Stimulated activated memory B cell treated with anti-CD40 and anti-IgM and Interleukin-4, amounts not matched to agents 10 μg/mL and 1 μg/mL and 100 μg/mL, for 72 hours (primary cell): ENCODE data around the gene SMIM32.

Experiments used
- ATAC-seq: fragments of 150-1000 bp; cut with Tn5 transposase; 2 replicates; pipeline ENCODE4 v1.10.0; 2021
- H3K27ac Mint-ChIP-seq: one replicate; pipeline ENCODE4 v1.8.0; 2022; ENCODE audit warnings: mild to moderate bottlenecking, mixed read lengths
- H3K27me3 Mint-ChIP-seq: one replicate; pipeline ENCODE4 v1.8.0; 2022; ENCODE audit warnings: mixed read lengths
- H3K36me3 Mint-ChIP-seq: one replicate; pipeline ENCODE4 v1.8.0; 2022; ENCODE audit warnings: mixed read lengths
- H3K4me1 Mint-ChIP-seq: one replicate; pipeline ENCODE4 v1.8.0; 2022; ENCODE audit warnings: mixed read lengths
- H3K4me3 Mint-ChIP-seq: one replicate; pipeline ENCODE4 v1.8.0; 2022; ENCODE audit warnings: mild to moderate bottlenecking, moderate library complexity, mixed read lengths
- H3K9me3 Mint-ChIP-seq: one replicate; pipeline ENCODE4 v1.8.0; 2022; ENCODE audit warnings: mixed read lengths

SMIM32 gene

GRCh38 chr5:136174021-136174659, 18.8 kb downstream of the SMIM32 start:
- H3K36me3 Mint-ChIP-seq = peaks cover 65% of the 10 kb centered on the region
- ATAC-seq = no peak
- no peaks in the 10 kb centered on the region for H3K9me3 Mint-ChIP-seq
- no peaks in the 10 kb centered on the region for H3K4me1 Mint-ChIP-seq
- H3K4me3 Mint-ChIP-seq = no peak overlapping the region
- no peaks in the 10 kb centered on the region for H3K27me3 Mint-ChIP-seq
- no peak overlapping the region for H3K27ac Mint-ChIP-seq

GRCh38 chr5:136169218-136169617, 23.7 kb downstream of the SMIM32 start:
- Mint-ChIP-seq H3K9me3 (no peaks in the 10 kb centered on the region), H3K4me3 (no peak overlapping the region), H3K27ac (no peak overlapping the region), H3K36me3 (peaks cover 71% of the 10 kb centered on the region), H3K27me3 (no peaks in the 10 kb centered on the region), H3K4me1 (peaks cover 11% of the 10 kb centered on the region)
- no peak for ATAC-seq

GRCh38 chr5:136166909-136167308, 26.1 kb downstream of the SMIM32 start:
- Mint-ChIP-seq H3K27me3 (no peaks in the 10 kb centered on the region), H3K27ac (peak overlapping the region; percentile 60), H3K36me3 (peaks cover 61% of the 10 kb centered on the region), H3K4me3 (no peak overlapping the region), H3K4me1 (peaks cover 17% of the 10 kb centered on the region), H3K9me3 (no peaks in the 10 kb centered on the region)
- ATAC-seq = peak; percentile 54

GRCh38 chr5:136164226-136164625, 28.7 kb downstream of the SMIM32 start:
- H3K36me3 Mint-ChIP-seq = peaks cover 51% of the 10 kb centered on the region
- peaks cover 17% of the 10 kb centered on the region for H3K4me1 Mint-ChIP-seq
- no peak overlapping the region for H3K27ac Mint-ChIP-seq
- H3K27me3 Mint-ChIP-seq = no peaks in the 10 kb centered on the region
- ATAC-seq = no peak
- H3K9me3 Mint-ChIP-seq = no peaks in the 10 kb centered on the region
- no peak overlapping the region for H3K4me3 Mint-ChIP-seq

GRCh38 chr5:136162008-136162407, 31.0 kb downstream of the SMIM32 start:
- H3K27ac Mint-ChIP-seq = no peak overlapping the region
- H3K4me1 Mint-ChIP-seq = peaks cover 15% of the 10 kb centered on the region
- no peaks in the 10 kb centered on the region for H3K27me3 Mint-ChIP-seq
- H3K9me3 Mint-ChIP-seq = no peaks in the 10 kb centered on the region
- H3K4me3 Mint-ChIP-seq = no peak overlapping the region
- H3K36me3 Mint-ChIP-seq = peaks cover 52% of the 10 kb centered on the region
- no peak for ATAC-seq

- peaks cover 18% of the 10 kb centered on the region for H3K4me1 Mint-ChIP-seq
- no peak overlapping the region for H3K4me3 Mint-ChIP-seq
- no peaks in the 10 kb centered on the region for H3K9me3 Mint-ChIP-seq
- H3K27ac Mint-ChIP-seq = no peak overlapping the region
- no peaks in the 10 kb centered on the region for H3K27me3 Mint-ChIP-seq
- ATAC-seq = no peak
- H3K36me3 Mint-ChIP-seq = peaks cover 61% of the 10 kb centered on the region
Observed at GRCh38 chr5:136159457-136159856, 33.5 kb downstream of the SMIM32 start.

GRCh38 chr5:136157514-136157913, 35.4 kb downstream of the SMIM32 start:
- H3K4me1 Mint-ChIP-seq = peaks cover 15% of the 10 kb centered on the region
- H3K9me3 Mint-ChIP-seq = no peaks in the 10 kb centered on the region
- peaks cover 66% of the 10 kb centered on the region for H3K36me3 Mint-ChIP-seq
- H3K27me3 Mint-ChIP-seq = no peaks in the 10 kb centered on the region
- H3K27ac Mint-ChIP-seq = no peak overlapping the region
- ATAC-seq = no peak
- H3K4me3 Mint-ChIP-seq = no peak overlapping the region

GRCh38 chr5:136155761-136156160, 37.2 kb downstream of the SMIM32 start:
- no peak for ATAC-seq
- Mint-ChIP-seq H3K4me3 (no peak overlapping the region), H3K27me3 (no peaks in the 10 kb centered on the region), H3K9me3 (no peaks in the 10 kb centered on the region), H3K27ac (no peak overlapping the region), H3K4me1 (peaks cover 23% of the 10 kb centered on the region), H3K36me3 (peaks cover 69% of the 10 kb centered on the region)

- no peaks in the 10 kb centered on the region for H3K9me3 Mint-ChIP-seq
- ATAC-seq = no peak
- no peaks in the 10 kb centered on the region for H3K27me3 Mint-ChIP-seq
- H3K27ac Mint-ChIP-seq = no peak overlapping the region
- peaks cover 68% of the 10 kb centered on the region for H3K36me3 Mint-ChIP-seq
- peaks cover 23% of the 10 kb centered on the region for H3K4me1 Mint-ChIP-seq
- H3K4me3 Mint-ChIP-seq = no peak overlapping the region
Observed at GRCh38 chr5:136155078-136155477, 37.9 kb downstream of the SMIM32 start.

GRCh38 chr5:136153581-136154236, 39.3 kb downstream of the SMIM32 start:
- Mint-ChIP-seq H3K27me3 (no peaks in the 10 kb centered on the region), H3K9me3 (no peaks in the 10 kb centered on the region), H3K4me3 (no peak overlapping the region), H3K4me1 (peaks cover 23% of the 10 kb centered on the region), H3K36me3 (peaks cover 72% of the 10 kb centered on the region), H3K27ac (no peak overlapping the region)
- ATAC-seq = no peak

GRCh38 chr5:136149891-136150290, 43.1 kb downstream of the SMIM32 start:
- Mint-ChIP-seq H3K9me3 (no peaks in the 10 kb centered on the region), H3K36me3 (peaks cover 46% of the 10 kb centered on the region), H3K4me3 (no peak overlapping the region), H3K27me3 (no peaks in the 10 kb centered on the region), H3K4me1 (peaks cover 21% of the 10 kb centered on the region), H3K27ac (no peak overlapping the region)
- ATAC-seq = no peak

GRCh38 chr5:136147632-136148031, 45.3 kb downstream of the SMIM32 start:
- Mint-ChIP-seq H3K27ac (no peak overlapping the region), H3K36me3 (peaks cover 25% of the 10 kb centered on the region), H3K9me3 (no peaks in the 10 kb centered on the region), H3K27me3 (no peaks in the 10 kb centered on the region), H3K4me3 (no peak overlapping the region), H3K4me1 (peaks cover 13% of the 10 kb centered on the region)
- no peak for ATAC-seq

- Mint-ChIP-seq H3K9me3 (no peaks in the 10 kb centered on the region), H3K4me1 (peaks cover 7% of the 10 kb centered on the region), H3K27me3 (no peaks in the 10 kb centered on the region), H3K4me3 (no peak overlapping the region), H3K27ac (no peak overlapping the region), H3K36me3 (peaks cover 18% of the 10 kb centered on the region)
- ATAC-seq = no peak
Observed at GRCh38 chr5:136146201-136146600, 46.8 kb downstream of the SMIM32 start.

GRCh38 chr5:136145030-136145429, 47.9 kb downstream of the SMIM32 start:
- Mint-ChIP-seq H3K4me1 (peaks cover 6% of the 10 kb centered on the region), H3K9me3 (no peaks in the 10 kb centered on the region), H3K4me3 (no peak overlapping the region), H3K27ac (no peak overlapping the region), H3K36me3 (peaks cover 11% of the 10 kb centered on the region), H3K27me3 (no peaks in the 10 kb centered on the region)
- ATAC-seq = peak; percentile 61

GRCh38 chr5:136143763-136144162, 49.2 kb downstream of the SMIM32 start:
- Mint-ChIP-seq H3K36me3 (peaks cover 12% of the 10 kb centered on the region), H3K4me1 (peaks cover 16% of the 10 kb centered on the region), H3K9me3 (no peaks in the 10 kb centered on the region), H3K27me3 (no peaks in the 10 kb centered on the region), H3K27ac (no peak overlapping the region), H3K4me3 (no peak overlapping the region)
- no peak for ATAC-seq

GRCh38 chr5:136143312-136143711, 49.6 kb downstream of the SMIM32 start:
- Mint-ChIP-seq H3K27ac (no peak overlapping the region), H3K4me3 (no peak overlapping the region), H3K27me3 (no peaks in the 10 kb centered on the region), H3K4me1 (peaks cover 16% of the 10 kb centered on the region), H3K9me3 (no peaks in the 10 kb centered on the region), H3K36me3 (peaks cover 10% of the 10 kb centered on the region)
- no peak for ATAC-seq
